GM12878 (cell line): ENCODE results near the gene ATP6V0D1. TPM values are rescaled to one million over a fixed set of nuclear protein-coding genes. Genes with fewer than 3 reads are reported as not detected.

ENCODE experiments used
- ATAC-seq: fragments of 200-7000 bp; cut with Tn5 transposase; 3 replicates; pipeline ENCODE4 v1.9.1; 2020; ENCODE audit warnings: mild to moderate bottlenecking, moderate library complexity
- BruUV-seq: library from RNA; stranded (reverse); fragments of 400-500 nt; replicated peaks from 2 replicates; lab custom pipeline; 2021; lab: Mats Ljungman, UMichigan
- CTCF ChIA-PET: fragments of 300-600 bp; sonication (Branson Sonifier 250); formaldehyde crosslinking; extraction: SDS; loops from one replicate; lab custom pipeline; 2021; ENCODE audit warnings: inconsistent platforms; lab: Yijun Ruan, JAX
- POLR2A ChIA-PET: fragments of 350-600 bp; formaldehyde crosslinking; extraction: SDS; loops from one replicate; lab custom pipeline; 2021; ENCODE audit warnings: inconsistent platforms; lab: Charles Lee
- RAD21 ChIA-PET: fragments of 300-600 bp; sonication (Branson Sonifier 250); formaldehyde crosslinking; loops from one replicate; lab custom pipeline; 2023; ENCODE audit warnings: antibody characterized with exemption; ENCODE audit not compliant: unreplicated experiment; lab: Charles Lee
- SMC1A ChIA-PET: fragments of 300-600 bp; sonication (Branson Sonifier 250); formaldehyde crosslinking; loops from one replicate; lab custom pipeline; 2023; ENCODE audit not compliant: unreplicated experiment, uncharacterized antibody; lab: Charles Lee
- DNase-seq: peaks from one replicate; pipeline ENCODE4 v3.0.0-alpha.2; 2011; ENCODE audit warnings: low read depth, low spot score
- FAIRE-seq: peaks from 3 replicates; lab custom pipeline; 2011; peaks lifted over from hg19 to GRCh38; lab: Jason Lieb, UNC
- H2AFZ ChIP-seq: 2 replicates; pipeline ENCODE4 v1.6.0; 2011; ENCODE audit warnings: low read depth, low read length, control low read depth; ENCODE audit not compliant: control insufficient read depth
- H3K27ac ChIP-seq: 2 replicates; pipeline ENCODE4 v1.5.1; 2011; ENCODE audit warnings: control low read depth; ENCODE audit not compliant: control insufficient read depth, insufficient read depth
- H3K27me3 ChIP-seq, 2 experiments: replicated peaks in 1 of 2; 2 replicates each; pipeline versions ENCODE4 v1.6.0 to v1.6.1; 2011; ENCODE audit warnings: low read length in 1 of 2; ENCODE audit not compliant: control insufficient read depth in 2 of 2, insufficient read depth in 2 of 2
- H3K36me3 ChIP-seq, 2 experiments: 2 replicates each; pipeline ENCODE4 v1.5.1; 2011; ENCODE audit warnings: low read length in 1 of 2; ENCODE audit not compliant: control insufficient read depth in 2 of 2, insufficient read depth in 2 of 2
- H3K4me1 ChIP-seq: 2 replicates; pipeline ENCODE4 v1.6.1; 2011; ENCODE audit warnings: mild to moderate bottlenecking, low read length, moderate library complexity, mixed read lengths; ENCODE audit not compliant: control insufficient read depth, insufficient read depth
- H3K4me2 ChIP-seq: 2 replicates; pipeline ENCODE4 v1.6.0; 2011; ENCODE audit warnings: control low read depth; ENCODE audit not compliant: control insufficient read depth, insufficient read depth
- H3K4me3 ChIP-seq: fragments of 200-600 bp; sonication (generic); 2 replicates; pipeline ENCODE4 v1.5.1; 2016
- H3K79me2 ChIP-seq: 2 replicates; pipeline ENCODE4 v1.6.0; 2011; ENCODE audit warnings: low read length; ENCODE audit not compliant: control insufficient read depth, insufficient read depth
- H3K9ac ChIP-seq: 2 replicates; pipeline ENCODE4 v1.8.0; 2011; ENCODE audit warnings: low read length, control low read depth, mixed read lengths; ENCODE audit not compliant: control insufficient read depth, insufficient read depth
- H3K9me3 ChIP-seq: replicated peaks from 3 replicates; pipeline ENCODE4 v1.5.1; 2011; ENCODE audit warnings: mild to moderate bottlenecking, low read length; ENCODE audit not compliant: control insufficient read depth, insufficient read depth
- H4K20me1 ChIP-seq: 2 replicates; pipeline ENCODE4 v1.6.0; 2011; ENCODE audit not compliant: control insufficient read depth, insufficient read depth
- ASH2L ChIP-seq: fragments of 300-600, 200-600 bp; sonication (generic); IDR thresholded peaks from 2 replicates; pipeline ENCODE4 v1.6.1; 2017; ENCODE audit warnings: low read depth, mild to moderate bottlenecking, borderline replicate concordance
- DPF2 ChIP-seq: fragments of 450-650 bp; IDR thresholded peaks from 2 replicates; pipeline ENCODE4 v1.6.1; 2017; ENCODE audit warnings: mild to moderate bottlenecking
- ETV6 ChIP-seq, 2 experiments: fragments of 450-650 bp in 1 of 2; IDR thresholded peaks in 1 of 2; conservative IDR thresholded peaks in 1 of 2; 2 replicates each; pipeline ENCODE4 v1.6.1; 2014; ENCODE audit warnings: antibody characterized with exemption in 1 of 2, borderline replicate concordance in 1 of 2, low read depth in 1 of 2, mild to moderate bottlenecking in 1 of 2, moderate library complexity in 1 of 2
- HCFC1 ChIP-seq: fragments of 150-350 bp; IDR thresholded peaks from 2 replicates; pipeline ENCODE4 v1.6.1; 2014; ENCODE audit warnings: low read length
- IRF3 ChIP-seq: fragments of 450-650 bp; IDR thresholded peaks from 2 replicates; pipeline ENCODE4 v1.6.1; 2014; ENCODE audit warnings: mild to moderate bottlenecking
- NR2C1 ChIP-seq: fragments of 450-650 bp; IDR thresholded peaks from 2 replicates; pipeline ENCODE4 v1.6.1; 2017; ENCODE audit warnings: antibody characterized with exemption, mild to moderate bottlenecking, moderate library complexity
- PML ChIP-seq: IDR thresholded peaks from 2 replicates; pipeline ENCODE4 v1.6.1; 2012; ENCODE audit warnings: low read length, inconsistent platforms
- RAD51 ChIP-seq: fragments of 450-650 bp; IDR thresholded peaks from 2 replicates; pipeline ENCODE4 v1.6.1; 2016; ENCODE audit warnings: moderate library complexity, mild to moderate bottlenecking, inconsistent platforms
- RFX5 ChIP-seq: IDR thresholded peaks from 2 replicates; pipeline ENCODE4 v1.6.1; 2011; ENCODE audit warnings: low read depth, low read length, improper control_type of control experiment
- SIN3A ChIP-seq: IDR thresholded peaks from 2 replicates; pipeline ENCODE4 v1.6.1; 2012; ENCODE audit warnings: low read depth, low read length, improper control_type of control experiment
- TBL1XR1 ChIP-seq: IDR thresholded peaks from 2 replicates; pipeline ENCODE4 v1.6.1; 2012; ENCODE audit warnings: low read depth, low read length, improper control_type of control experiment
- WGBS: methylation state at CpG from one replicate; pipeline ENCODE4 v1.1.6; 2016; ENCODE audit warnings: low lambda C conversion rate; ENCODE audit not compliant: insufficient replicate concordance, insufficient coverage; ENCODE audit errors: missing lambda C conversion rate; 5-methylcytosine and 5-hydroxymethylcytosine counted together
- in situ Hi-C: fragments of 300-500 bp; cut with MboI; formaldehyde crosslinking; loops from 9 replicates; pipeline ENCODE4 v1.14.3; 2018; ENCODE audit warnings: mixed read lengths
- intact Hi-C: fragments of 100-400 bp; cut with micrococcal nuclease; formaldehyde crosslinking; loops from one replicate; pipeline ENCODE4 v1.14.2; 2022; ENCODE audit not compliant: unreplicated experiment
- polyA plus RNA-seq, 11 experiments: library from polyadenylated mRNA; depleted of rRNA in 4 of 11; unstranded in 6 of 11; stranded (reverse) in 5 of 11; fragments of >200 nt; fragmentation: Nextera tagmentation in 4 of 11; fragmentation: Illumina TruSeq in 1 of 11; extraction: Ambion mirVana in 4 of 11; extraction: Trizol in 1 of 11; gene quantifications; 1 replicate in 1 of 11; 2 replicates in 10 of 11; pipeline versions ENCODE4 v1.2.1 to v1.2.3, GENCODE V29; 2011 to 2016; ENCODE audit warnings: inconsistent platforms in 2 of 11, missing spikeins in 2 of 11, low read depth in 1 of 11
- total RNA-seq, 4 experiments: library from RNA; depleted of rRNA in 3 of 4; stranded (reverse); fragments of >200 nt in 3 of 4; fragmentation: Illumina TruSeq in 1 of 4; extraction: Trizol in 1 of 4; gene quantifications; 2 replicates each; pipeline versions ENCODE4 v1.2.1 to v1.2.3, GENCODE V29; 2013 to 2021
- TF ChIP-seq, protein P1 (sequence below): fragments of 450-650 bp; IDR thresholded peaks from 2 replicates; pipeline ENCODE4 v1.6.1; 2016; ENCODE audit warnings: mild to moderate bottlenecking

Gene ATP6V0D1
- total and polyA plus RNA-seq, 10 of the 15 experiments (the other 5 are each of a cell fraction or from before 2014, with no cell fraction given), result 28.1 to 141 (median 70.3) TPM

- SMC1A ChIA-PET, result no interaction called here
- Histone ChIP-seq H3K36me3 (no peaks in the 10 kb centered on the region), H4K20me1 (no peaks in the 10 kb centered on the region), H3K4me3 (no peak overlapping the region), H3K9me3 (no peaks in the 10 kb centered on the region), H3K4me1 (no peaks in the 10 kb centered on the region), H3K27me3 (peaks cover 4 to 9% of the 10 kb centered on the region in 2 experiments), H3K9ac (no peak overlapping the region), H3K4me2 (no peak overlapping the region), H3K79me2 (no peaks in the 10 kb centered on the region), H3K27ac (no peak overlapping the region), H2AFZ (no peak overlapping the region)
- TF ChIP-seq DPF2 (no peak), TBL1XR1 (no peak), ASH2L (no peak), RFX5 (no peak), SIN3A (no peak)
- 49% methylated on average over 19 of the region's 19 CpGs for WGBS
- POLR2A ChIA-PET, result no interaction called here
- intact Hi-C loops, result loop anchor here (5.0 kb wide), 1 partner anchor 121 kb away; the partner anchor contains the start of gene PLEKHG4
- in situ Hi-C loops, result no loop called here
- BruUV-seq, result no TSS peak
- ATAC-seq (no peak), FAIRE-seq (no peak), DNase-seq (no peak)
- CTCF ChIA-PET, result interaction anchor here (0.5 to 1.5 kb wide), 7 partner anchors 10 to 138 kb away, joined by 3 to 14 read pairs (median 4); no protein-coding TSS in a partner anchor
- RAD21 ChIA-PET, result interaction anchor here (1.0 to 2.2 kb wide), 3 partner anchors 113 to 152 kb away, joined by 3 to 19 read pairs (median 5); partner anchors contain the start of gene FHOD1
Measured at GRCh38 chr16:67398546-67399217, 82.3 kb downstream of the ATP6V0D1 start.

- ATAC-seq (no peak), DNase-seq (no peak), FAIRE-seq (no peak)
- in situ Hi-C loops, result no loop called here
- Histone ChIP-seq H3K27me3 (peaks cover 6 to 12% of the 10 kb centered on the region in 2 experiments), H3K36me3 (no peaks in the 10 kb centered on the region), H3K9me3 (no peaks in the 10 kb centered on the region), H4K20me1 (no peaks in the 10 kb centered on the region), H2AFZ (no peak overlapping the region), H3K4me1 (no peaks in the 10 kb centered on the region), H3K79me2 (no peaks in the 10 kb centered on the region), H3K4me2 (no peak overlapping the region), H3K27ac (no peak overlapping the region), H3K4me3 (no peak overlapping the region), H3K9ac (no peak overlapping the region)
- ChIA-PET POLR2A (no interaction called here), RAD21 (no interaction called here), SMC1A (no interaction called here), CTCF (interaction anchor here (0.5 to 1.2 kb wide), 2 partner anchors 40 to 137 kb away, joined by 3 to 6 read pairs; no protein-coding TSS in a partner anchor)
- intact Hi-C loops, result loop anchor here (5.0 kb wide), 1 partner anchor 121 kb away; the partner anchor contains the start of gene PLEKHG4
- no TSS peak for BruUV-seq
- 39% methylated on average over 22 of the region's 22 CpGs for WGBS
- TF ChIP-seq RAD51, result no peak
- no peak for TF ChIP-seq PML
- TF ChIP-seq NR2C1, result no peak
- TF ChIP-seq, protein P1, sequence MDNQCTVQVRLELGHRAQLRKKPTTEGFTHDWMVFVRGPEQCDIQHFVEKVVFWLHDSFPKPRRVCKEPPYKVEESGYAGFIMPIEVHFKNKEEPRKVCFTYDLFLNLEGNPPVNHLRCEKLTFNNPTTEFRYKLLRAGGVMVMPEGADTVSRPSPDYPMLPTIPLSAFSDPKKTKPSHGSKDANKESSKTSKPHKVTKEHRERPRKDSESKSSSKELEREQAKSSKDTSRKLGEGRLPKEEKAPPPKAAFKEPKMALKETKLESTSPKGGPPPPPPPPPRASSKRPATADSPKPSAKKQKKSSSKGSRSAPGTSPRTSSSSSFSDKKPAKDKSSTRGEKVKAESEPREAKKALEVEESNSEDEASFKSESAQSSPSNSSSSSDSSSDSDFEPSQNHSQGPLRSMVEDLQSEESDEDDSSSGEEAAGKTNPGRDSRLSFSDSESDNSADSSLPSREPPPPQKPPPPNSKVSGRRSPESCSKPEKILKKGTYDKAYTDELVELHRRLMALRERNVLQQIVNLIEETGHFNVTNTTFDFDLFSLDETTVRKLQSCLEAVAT, result no peak
- TF ChIP-seq ETV6 (conservative IDR thresholded peaks at IDR 0.05 in 1 of 2, IDR thresholded peaks at IDR 0.05 in 1 of 2; ENCODE audit: borderline replicate concordance in 1 of 2, low read depth in 1 of 2), result no peak
- TF ChIP-seq HCFC1, result no peak
- TF ChIP-seq IRF3, result no peak
Measured at GRCh38 chr16:67397812-67398545, 83.0 kb downstream of the ATP6V0D1 start.
